Hematopoietic multipotent progenitor cell (in vitro differentiated cells): Measurements from ENCODE around the gene BOLL. TPM values are rescaled to one million over a fixed set of nuclear protein-coding genes. Genes with fewer than 3 reads are reported as not detected.
"Not testable (repeated sequence)": the region's sequence is repeated elsewhere in the genome, so short reads cannot be mapped to it uniquely, and the experiment has no call there.

ENCODE experiments used
- DNase-seq, 3 donors: peaks; one replicate each; pipeline ENCODE4 v3.0.0-alpha.2; 2011 to 2015; ENCODE audit warnings: low read depth in 2 of 3, low spot score in 2 of 3
- total RNA-seq: library from RNA; depleted of rRNA; stranded (reverse); fragments of >200 nt; gene quantifications from one replicate; pipeline ENCODE4 v1.2.3, GENCODE V29; 2012

Gene BOLL
- total RNA-seq, 1 donor = not detected

GRCh38 chr2:197799068-197799467 lies 13.9 kb upstream of the BOLL start:
- no peak for DNase-seq

DNA sequence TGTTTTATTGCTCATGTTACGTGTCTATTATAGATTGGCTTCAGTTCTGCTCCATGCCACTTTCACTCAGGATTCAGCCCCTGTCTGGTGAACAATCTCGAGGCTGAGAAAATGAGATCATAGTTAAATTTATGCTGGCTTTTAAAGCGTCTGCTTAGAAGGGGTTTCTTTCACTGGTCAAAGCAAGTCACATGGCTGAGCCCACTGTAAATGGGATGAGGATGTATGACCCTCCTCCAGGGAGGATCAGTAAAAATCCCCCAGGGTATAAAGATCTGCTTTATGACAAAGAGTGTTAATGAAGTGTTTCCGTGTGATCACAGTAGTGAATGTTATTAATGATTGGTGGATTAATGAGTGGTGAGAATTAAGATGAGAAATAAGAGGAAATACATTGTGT lies 13.1 kb upstream of the BOLL start:
- DNase-seq = no peak

- no peak for DNase-seq
Observed at GRCh38 chr2:197795277-197795676, 10.2 kb upstream of the BOLL start.

GRCh38 chr2:197793456-197793855 lies 8.3 kb upstream of the BOLL start:
- DNase-seq = no peak

- DNase-seq = peak; percentile 25 to 76 (median 67)
Observed at GRCh38 chr2:197786010-197786877, 1.1 kb upstream of the BOLL start.

DNA sequence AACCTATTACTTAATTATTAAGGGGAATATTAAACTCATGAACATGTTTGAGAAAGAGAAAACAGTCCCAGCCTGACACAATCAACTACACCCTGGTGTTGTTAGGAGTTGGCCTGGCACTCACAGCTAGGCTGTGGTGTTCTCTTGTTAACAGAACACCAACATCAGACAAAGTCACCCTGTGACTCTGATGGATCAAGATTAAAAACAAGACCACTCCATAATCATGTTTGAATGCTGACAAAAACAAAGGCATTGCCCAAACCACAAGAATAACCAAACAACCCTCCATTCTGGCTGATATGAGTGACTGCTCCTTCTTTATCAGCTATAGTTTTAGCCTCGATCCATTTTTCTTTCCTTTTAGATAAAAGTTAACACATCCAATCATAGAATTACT lies 3.0 kb downstream of the BOLL start:
- DNase-seq = no peak

DNA sequence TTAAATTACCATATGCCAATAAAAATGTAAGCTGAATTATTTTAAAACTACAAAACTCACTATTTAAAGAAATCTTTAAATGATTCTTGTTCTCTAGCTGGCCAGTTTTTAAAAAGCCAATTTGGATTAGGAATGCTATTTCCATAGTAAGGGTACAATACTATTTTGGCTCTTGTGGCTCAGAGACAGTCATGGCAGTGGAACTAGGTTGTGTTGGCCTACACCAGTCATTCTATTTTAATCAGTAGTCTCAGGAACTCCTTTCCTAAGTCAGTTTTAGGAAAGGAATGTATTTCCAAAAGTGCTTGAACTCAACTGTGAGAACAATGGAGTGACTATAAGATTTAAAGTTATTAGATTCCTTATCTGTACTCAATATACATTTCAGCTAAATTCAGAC lies 5.9 kb downstream of the BOLL start:
- DNase-seq = no peak

DNA sequence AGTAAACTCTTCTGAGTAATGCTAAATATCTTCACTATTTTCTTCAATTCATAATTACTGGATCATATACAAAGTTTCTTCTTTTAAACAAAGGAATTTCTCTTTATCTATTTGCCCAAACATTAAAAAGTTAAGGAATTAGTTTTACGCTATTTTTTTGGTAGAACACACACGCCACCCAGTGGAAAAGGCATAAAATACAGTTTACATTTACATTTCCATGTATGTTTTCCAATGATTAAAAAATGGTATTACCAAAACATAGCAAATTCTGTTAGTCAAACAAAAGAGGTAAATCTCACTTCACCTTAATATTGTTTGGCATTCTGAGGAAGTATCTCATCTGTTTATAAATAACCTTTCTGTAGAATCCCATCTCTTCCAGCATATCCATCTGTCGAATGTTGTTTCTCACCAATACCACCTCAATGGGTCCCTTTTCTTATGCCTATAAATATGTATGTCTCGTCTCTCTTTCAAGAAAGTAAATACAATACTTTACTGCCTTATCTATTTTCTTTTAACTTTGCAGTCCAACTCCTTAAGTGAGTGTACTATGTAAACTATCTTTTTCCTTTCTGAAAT lies 7.2 kb downstream of the BOLL start:
- DNase-seq = peak in 2 of 3 donors; percentile 22 to 69

DNA sequence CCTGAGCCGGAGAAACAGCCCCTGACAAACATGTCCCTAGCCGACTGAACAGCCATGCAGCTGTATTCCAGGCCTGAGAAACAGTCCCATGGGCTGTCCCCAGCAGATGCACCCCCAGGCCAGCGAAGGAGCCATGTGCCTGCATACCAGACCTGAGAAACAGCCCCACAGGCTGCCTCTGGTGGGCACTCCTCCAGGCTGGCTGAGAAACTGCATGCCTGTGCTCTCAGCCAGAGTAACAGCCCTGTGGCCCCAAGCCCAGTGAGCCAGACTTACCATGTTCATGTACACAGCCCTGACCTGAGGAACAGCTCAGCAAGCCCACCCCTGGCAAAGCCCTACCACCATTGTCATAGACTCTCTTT lies 24.8 kb downstream of the BOLL start:
- DNase-seq = no peak

DNA sequence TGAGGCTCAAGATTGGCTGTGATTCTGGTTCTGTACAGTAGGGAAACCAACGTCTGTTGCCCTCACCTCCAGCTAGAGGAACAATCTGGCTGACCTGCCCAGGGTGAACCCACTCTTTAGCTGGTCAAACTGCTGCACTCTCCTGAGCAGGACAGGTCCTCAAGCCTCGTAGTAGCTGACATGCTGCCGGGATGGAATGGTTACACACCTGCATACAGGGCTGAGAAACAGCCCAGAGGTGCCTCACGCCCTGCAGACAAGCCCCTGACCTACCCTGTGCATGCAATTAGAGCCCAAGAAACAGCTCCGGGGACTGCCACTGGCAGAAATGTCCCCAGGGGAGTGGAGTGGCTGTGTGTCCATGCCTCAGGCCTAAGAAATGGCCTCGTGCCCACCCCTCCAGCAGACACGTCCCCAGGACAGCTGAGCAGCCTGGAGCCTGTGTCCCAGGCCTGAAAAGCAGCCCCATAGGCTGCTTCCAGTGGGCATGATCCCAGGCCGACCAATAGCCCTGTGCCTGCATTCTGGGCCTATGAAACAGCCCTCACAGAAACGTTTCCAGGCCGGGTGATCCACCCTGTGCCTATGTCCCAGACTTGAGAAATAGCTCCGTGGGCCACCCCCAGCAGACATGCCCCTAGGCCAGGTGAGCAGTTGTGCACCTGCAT lies 25.4 kb downstream of the BOLL start:
- no peak for DNase-seq

DNA sequence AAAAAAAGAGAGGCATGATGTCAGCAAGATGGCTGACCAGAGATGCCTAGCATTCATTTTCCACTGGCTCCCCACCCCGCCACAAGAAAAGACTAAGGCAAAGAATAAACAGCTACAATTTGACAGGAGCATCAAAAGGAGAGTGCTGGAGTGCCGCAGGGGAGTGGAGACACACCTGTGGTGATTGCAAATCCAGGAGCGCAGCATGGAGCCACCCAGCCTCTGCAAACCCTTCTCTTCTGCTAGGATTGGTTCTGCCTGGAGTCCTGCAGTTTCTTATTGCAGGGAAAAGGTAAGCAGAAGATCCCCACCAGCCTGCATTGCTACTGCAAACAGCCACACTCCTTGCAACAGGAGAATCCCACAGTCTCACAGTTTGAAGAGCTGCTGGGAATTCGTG lies 26.1 kb downstream of the BOLL start:
- DNase-seq = no peak

- no peak for DNase-seq
Observed at GRCh38 chr2:197740200-197740599, 44.9 kb downstream of the BOLL start.

DNA sequence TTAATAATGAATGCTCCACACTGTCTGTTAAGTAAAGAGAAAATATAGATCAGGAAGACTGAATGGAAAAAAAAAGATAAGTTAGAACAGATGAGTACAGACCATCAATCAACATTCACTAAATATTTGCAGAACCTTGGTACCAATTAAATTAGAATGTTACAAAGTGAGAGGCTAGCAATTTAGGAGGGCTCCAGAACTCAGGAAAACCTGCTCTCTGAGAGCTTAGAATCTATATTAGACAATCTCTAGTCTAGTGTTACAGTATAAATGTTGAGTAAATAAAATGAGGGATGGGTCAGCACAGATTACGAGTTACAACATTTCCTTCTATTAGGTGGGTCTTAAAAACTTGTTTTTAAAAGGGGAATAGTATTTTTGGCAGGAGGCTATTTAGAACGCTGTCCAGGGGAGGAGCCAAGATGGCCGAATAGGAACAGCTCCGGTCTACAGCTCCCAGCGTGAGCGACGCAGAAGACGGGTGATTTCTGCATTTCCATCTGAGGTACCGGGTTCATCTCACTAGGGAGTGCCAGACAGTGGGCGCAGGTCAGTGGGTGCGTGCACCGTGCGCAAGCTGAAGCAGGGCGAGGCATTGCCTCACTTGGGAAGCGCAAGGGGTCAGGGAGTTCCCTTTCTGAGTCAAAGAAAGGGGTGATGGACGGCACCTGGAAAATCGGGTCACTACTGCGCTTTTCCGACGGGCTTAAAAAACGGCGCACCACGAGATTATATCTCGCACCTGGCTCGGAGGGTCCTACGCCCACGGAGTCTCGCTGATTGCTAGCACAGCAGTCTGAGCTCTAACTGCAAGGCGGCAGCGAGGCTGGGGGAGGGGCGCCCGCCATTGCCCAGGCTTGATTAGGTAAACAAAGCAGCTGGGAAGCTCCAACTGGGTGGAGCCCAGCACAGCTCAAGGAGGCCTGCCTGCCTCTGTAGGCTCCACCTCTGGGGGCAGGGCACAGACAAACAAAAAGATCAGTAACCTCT lies 56.3 kb downstream of the BOLL start:
- not testable (repeated sequence) for DNase-seq

- no peak for DNase-seq
Observed at GRCh38 chr2:197727011-197727410, 58.1 kb downstream of the BOLL start.

DNA sequence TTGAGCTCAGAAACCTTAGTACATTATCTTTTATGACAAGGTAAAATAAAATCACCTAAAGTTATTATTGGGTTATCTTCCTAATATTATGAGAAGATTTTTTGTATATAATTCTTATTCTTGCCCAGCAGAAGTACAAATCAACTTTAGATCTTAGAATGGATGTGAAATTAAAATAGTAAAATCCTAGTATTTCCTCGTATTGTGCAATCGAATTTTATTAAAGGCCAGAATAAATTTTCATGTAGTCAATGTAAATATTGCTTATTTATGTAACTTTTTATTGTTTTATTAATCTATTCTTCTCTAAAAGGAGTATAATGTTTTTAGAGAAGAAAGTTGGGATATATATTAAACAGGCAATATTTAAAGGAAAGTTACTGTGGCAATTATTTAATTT lies 67.3 kb downstream of the BOLL start:
- DNase-seq = no peak

GRCh38 chr2:197713271-197713670 lies 71.8 kb downstream of the BOLL start:
- no peak for DNase-seq

GRCh38 chr2:197711578-197711977 lies 73.5 kb downstream of the BOLL start:
- no peak for DNase-seq

DNA sequence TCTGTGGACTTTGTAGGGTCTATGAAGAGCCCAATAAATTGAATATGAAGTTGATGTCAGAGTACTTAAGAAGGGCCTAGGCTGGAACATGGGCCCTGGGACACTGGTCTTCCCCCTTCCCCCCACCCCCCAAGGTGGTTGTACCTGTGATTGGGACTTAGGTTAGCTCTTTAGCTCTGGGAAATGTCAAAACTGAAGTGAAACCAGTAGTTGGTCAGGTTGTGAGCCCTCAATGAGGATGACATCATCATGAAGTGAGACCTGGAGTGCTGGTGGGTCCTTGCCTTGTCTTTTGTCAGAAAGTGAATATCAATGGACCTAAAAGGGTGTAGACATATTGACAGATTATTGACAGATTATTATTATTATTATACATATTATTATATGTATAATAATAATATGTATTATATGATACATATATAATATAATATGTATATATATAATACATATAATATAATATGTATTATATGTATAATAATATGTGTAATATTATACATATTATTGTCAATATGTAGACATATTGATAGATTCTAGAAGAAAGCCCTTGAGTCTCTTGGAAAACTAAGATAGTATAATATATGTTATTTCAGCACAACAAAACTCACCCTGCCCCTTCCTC lies 74.6 kb downstream of the BOLL start:
- no peak for DNase-seq

GRCh38 chr2:197709140-197709539 lies 76.0 kb downstream of the BOLL start:
- not testable (repeated sequence) for DNase-seq

DNA sequence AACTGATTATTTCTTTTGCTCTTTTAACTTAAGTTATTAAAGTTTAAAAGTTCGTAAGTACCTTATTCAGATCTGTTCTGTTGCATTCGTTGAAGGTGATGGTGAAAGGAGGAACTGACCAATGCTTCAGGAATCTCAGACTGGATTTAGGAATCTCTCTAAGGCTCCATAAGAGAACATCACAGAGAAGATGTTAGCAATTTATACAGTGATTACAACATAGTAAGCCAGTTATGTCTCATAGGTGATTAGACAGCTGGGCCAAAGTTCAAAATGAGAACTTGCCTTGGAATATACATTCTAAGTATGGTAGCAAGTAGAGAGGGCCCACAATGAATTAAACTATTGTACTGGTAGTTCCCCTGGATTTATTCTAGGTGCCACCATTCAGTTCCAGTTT lies 76.8 kb downstream of the BOLL start:
- no peak for DNase-seq
